Cardiac muscle cell (in vitro differentiated cells and primary cell): ENCODE data around the gene SOX5. TPM values are rescaled to one million over a fixed set of nuclear protein-coding genes. Genes with fewer than 3 reads are reported as not detected.

Source experiments
- DNase-seq, 2 donors: peaks; one replicate each; pipeline versions ENCODE4 v3.0.0 to v3.0.0-alpha.2; 2010 to 2017; ENCODE audit warnings: low read depth in 1 of 2, low spot score in 1 of 2
- H3K27ac ChIP-seq: fragments of 200-600 bp; sonication (generic); 2 replicates; pipeline ENCODE4 v1.5.1; 2016
- H3K27me3 ChIP-seq: fragments of 200-600 bp; sonication (generic); 2 replicates; pipeline ENCODE4 v1.6.0; 2016; ENCODE audit warnings: control low read depth
- H3K36me3 ChIP-seq: fragments of 200-600 bp; sonication (generic); 2 replicates; pipeline ENCODE4 v1.5.1; 2016; ENCODE audit warnings: control low read depth
- H3K4me1 ChIP-seq: fragments of 200-600 bp; sonication (generic); 2 replicates; pipeline ENCODE4 v1.8.1; 2017; ENCODE audit warnings: low read depth, mild to moderate bottlenecking, mixed run types
- H3K4me3 ChIP-seq: fragments of 200-600 bp; sonication (generic); 2 replicates; pipeline ENCODE4 v1.5.1; 2016; ENCODE audit warnings: mild to moderate bottlenecking
- H3K9me3 ChIP-seq: fragments of 200-600 bp; sonication (generic); 2 replicates; pipeline ENCODE4 v1.5.1; 2017; ENCODE audit warnings: low read depth, mild to moderate bottlenecking, control low read depth
- CTCF ChIP-seq: IDR thresholded peaks from 2 replicates; pipeline ENCODE4 v1.5.1; 2012; ENCODE audit warnings: low read depth, mild to moderate bottlenecking, low read length
- polyA plus RNA-seq: library from polyadenylated mRNA; unstranded; fragments of >200 nt; fragmentation: Nextera tagmentation; extraction: Ambion mirVana; gene quantifications from 2 replicates; pipeline ENCODE4 v1.2.1, GENCODE V29; 2016
- total RNA-seq: library from RNA; depleted of rRNA; stranded (reverse); fragments of >200 nt; gene quantifications from 2 replicates; pipeline ENCODE4 v1.2.3, GENCODE V29; 2016

The SOX5 gene
- total and polyA plus RNA-seq, 2 experiments from 2014 or later = 6.8 to 11.9 TPM

GRCh38 chr12:23947395-23947794 lies 2.1 kb downstream of the SOX5 start:
- Histone ChIP-seq H3K27ac (no peak overlapping the region), H3K4me1 (peaks cover 9% of the 10 kb centered on the region), H3K9me3 (no peaks in the 10 kb centered on the region), H3K4me3 (no peak overlapping the region), H3K36me3 (no peaks in the 10 kb centered on the region), H3K27me3 (no peaks in the 10 kb centered on the region)
- DNase-seq = no peak
- no peak for TF ChIP-seq CTCF

GRCh38 chr12:23945249-23945648 lies 4.2 kb downstream of the SOX5 start:
- no peak for TF ChIP-seq CTCF
- no peaks in the 10 kb centered on the region for H3K9me3 ChIP-seq
- H3K4me1 ChIP-seq = peaks cover 5% of the 10 kb centered on the region
- no peaks in the 10 kb centered on the region for H3K36me3 ChIP-seq
- no peak overlapping the region for H3K27ac ChIP-seq
- no peaks in the 10 kb centered on the region for H3K27me3 ChIP-seq
- no peak for DNase-seq
- no peak overlapping the region for H3K4me3 ChIP-seq

- peaks cover 4% of the 10 kb centered on the region for H3K4me1 ChIP-seq
- no peaks in the 10 kb centered on the region for H3K27me3 ChIP-seq
- H3K36me3 ChIP-seq = no peaks in the 10 kb centered on the region
- no peak overlapping the region for H3K27ac ChIP-seq
- TF ChIP-seq CTCF = no peak
- no peaks in the 10 kb centered on the region for H3K9me3 ChIP-seq
- no peak overlapping the region for H3K4me3 ChIP-seq
- peak in 1 of 2 donors; percentile 11 for DNase-seq
Observed at GRCh38 chr12:23944067-23944466, 5.4 kb downstream of the SOX5 start.

GRCh38 chr12:23942841-23943240 lies 6.6 kb downstream of the SOX5 start:
- DNase-seq = no peak
- no peaks in the 10 kb centered on the region for H3K27me3 ChIP-seq
- no peak overlapping the region for H3K27ac ChIP-seq
- no peaks in the 10 kb centered on the region for H3K36me3 ChIP-seq
- no peaks in the 10 kb centered on the region for H3K4me1 ChIP-seq
- no peaks in the 10 kb centered on the region for H3K9me3 ChIP-seq
- TF ChIP-seq CTCF = no peak
- no peak overlapping the region for H3K4me3 ChIP-seq

GRCh38 chr12:23941780-23942179 lies 7.7 kb downstream of the SOX5 start:
- Histone ChIP-seq H3K9me3 (no peaks in the 10 kb centered on the region), H3K4me3 (no peak overlapping the region), H3K36me3 (no peaks in the 10 kb centered on the region), H3K27ac (no peak overlapping the region), H3K4me1 (no peaks in the 10 kb centered on the region), H3K27me3 (no peaks in the 10 kb centered on the region)
- DNase-seq = no peak
- no peak for TF ChIP-seq CTCF

GRCh38 chr12:23938422-23938821 lies 11.0 kb downstream of the SOX5 start:
- no peak for TF ChIP-seq CTCF
- Histone ChIP-seq H3K4me3 (no peak overlapping the region), H3K27me3 (no peaks in the 10 kb centered on the region), H3K4me1 (no peaks in the 10 kb centered on the region), H3K36me3 (no peaks in the 10 kb centered on the region), H3K9me3 (no peaks in the 10 kb centered on the region), H3K27ac (no peak overlapping the region)
- no peak for DNase-seq
